GM18517 (cell line): ENCODE results near the gene YPEL2.
A peak's percentile ranks its signal among the peaks of the same experiment; 100 is the strongest.

Source experiments
- ATAC-seq: cut with Tn5 transposase; IDR thresholded peaks from one replicate; pipeline ENCODE4 v1.9.1; 2021; ENCODE audit warnings: mild to moderate bottlenecking, moderate library complexity; ENCODE audit not compliant: unreplicated experiment

Gene YPEL2

DNA sequence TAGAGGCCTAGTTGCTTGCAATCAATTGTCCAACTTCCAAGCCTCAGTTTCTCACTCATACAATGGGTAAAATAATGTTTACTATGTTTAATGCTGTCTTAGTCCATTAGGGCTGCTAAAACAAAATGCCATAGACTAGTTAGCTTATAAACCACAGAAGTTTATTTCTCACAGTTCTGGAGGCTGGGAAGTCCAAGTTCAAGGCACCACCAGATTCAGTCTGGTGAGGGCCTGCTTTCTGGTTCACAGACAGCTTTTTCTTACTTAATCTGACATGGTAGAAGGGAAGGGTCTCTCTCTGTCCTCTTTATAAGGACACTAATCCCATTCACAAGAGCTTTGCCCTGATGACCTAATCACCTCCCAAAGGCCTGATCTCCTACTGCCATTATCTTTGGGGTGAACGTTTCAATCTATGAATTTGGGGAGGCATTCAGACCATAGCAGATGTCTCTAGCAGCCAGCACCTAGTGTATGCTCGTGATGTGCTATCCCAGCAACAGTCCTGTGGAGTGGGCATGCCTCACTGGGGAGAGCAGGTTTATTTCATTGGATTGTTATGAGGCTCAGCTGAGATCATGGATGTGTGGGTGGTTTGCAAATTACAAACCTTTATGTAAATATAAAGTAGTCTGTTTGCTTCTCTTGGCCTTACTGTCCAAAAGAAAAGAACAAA is 25.2 kb downstream of the YPEL2 start:
- no peak for ATAC-seq

DNA sequence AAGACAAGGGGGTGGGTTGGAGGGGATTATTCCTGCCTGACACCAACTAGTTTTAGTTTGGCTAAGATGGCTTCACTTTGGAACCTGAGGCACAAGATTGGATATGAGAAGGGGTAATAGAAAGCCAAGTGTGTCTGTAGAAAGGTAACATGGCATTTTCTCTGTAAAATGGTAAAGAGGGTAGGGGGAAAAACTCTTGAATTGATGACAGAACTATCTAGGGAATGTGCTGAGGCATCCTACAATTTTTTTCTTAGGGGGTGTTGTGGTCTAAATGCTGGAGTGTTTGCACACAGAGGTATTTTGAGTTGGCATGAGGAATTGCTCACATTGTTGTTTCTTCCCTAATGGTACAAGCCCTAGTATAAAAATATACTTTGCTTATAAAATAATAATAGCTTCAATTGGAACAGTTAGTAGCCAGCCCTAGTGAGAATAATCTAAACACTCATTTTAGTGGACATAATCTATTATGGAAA is 25.8 kb downstream of the YPEL2 start:
- ATAC-seq, result no peak

DNA sequence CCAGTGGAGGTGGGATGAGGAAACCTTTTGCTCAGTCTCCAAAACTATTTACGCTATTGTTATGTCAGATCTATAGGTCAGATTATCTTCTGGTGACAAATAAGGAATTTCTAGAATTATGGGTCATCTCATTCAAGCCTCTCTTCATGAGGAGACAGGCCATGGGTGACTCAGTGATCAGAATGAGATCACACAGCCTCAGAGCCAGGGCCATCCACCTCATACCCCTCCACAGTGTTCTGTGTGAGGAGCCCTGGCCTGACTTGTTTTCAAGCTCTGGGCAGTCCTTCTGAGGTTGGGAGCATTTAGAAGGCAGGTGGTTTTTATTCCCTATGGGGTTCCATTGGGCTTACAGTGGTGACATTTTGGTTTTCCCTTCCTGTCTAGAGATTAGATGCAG is 26.5 kb downstream of the YPEL2 start:
- ATAC-seq, result no peak

DNA sequence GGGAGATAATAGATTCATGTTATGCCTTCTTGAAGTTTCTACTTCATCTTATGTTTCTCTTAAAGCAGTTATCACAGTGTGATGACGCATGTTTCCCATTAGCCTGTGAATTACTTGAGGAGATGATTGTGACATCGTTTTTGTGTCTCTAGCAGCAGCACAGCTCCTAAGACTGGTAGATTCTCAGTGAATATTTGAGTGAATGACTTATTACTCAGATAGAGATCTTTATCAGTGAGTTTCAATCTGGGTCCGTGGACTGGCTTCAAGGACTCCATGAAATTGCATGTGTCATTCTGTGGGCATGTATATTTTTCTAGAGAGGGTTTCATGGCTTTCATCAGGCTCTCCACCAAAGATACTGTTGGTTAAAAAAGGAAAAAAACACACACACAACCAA is 29.9 kb downstream of the YPEL2 start:
- no peak for ATAC-seq

DNA sequence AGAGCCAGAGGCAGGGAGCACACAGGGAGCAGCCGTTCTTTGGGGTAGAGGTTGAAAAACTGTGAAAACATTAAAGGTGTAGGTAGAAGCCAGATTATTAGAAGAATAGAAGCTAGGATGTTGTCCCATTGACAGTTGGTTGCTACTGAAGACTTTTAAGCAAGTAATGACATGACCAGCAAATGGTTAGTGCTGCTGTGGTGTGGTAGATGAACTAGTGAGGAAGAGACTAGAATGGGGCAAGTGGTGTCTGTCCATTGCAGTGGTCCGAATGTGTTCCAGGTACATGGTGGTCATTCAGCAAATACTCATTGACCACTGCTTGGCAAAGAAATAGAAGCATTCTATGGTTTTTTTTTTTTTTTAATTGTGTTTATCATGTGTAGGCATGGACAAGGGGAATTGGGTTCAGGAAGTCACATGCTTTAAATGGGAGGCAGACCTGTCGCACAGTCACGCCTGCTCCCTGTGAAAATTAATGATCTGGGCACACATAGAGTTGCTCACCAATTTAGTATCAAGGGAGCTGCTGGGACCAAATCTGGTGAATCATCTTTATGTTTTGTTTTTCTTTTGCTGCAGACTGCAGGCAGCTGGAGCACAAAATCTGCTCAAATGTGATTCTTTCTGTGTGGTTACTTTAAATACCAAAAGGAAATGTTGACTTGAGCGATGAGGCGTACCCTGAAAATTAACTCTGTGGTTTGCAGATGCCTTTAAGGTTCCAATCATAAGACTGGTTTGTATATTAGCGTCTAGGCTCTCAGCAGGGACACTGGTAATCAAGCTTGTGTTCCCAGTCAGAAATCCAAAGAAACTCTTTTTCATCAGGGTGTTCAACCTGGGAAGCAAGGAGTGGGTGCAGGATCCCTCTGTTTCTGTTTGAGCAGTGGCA is 30.7 kb downstream of the YPEL2 start:
- ATAC-seq, result peak; percentile 68

DNA sequence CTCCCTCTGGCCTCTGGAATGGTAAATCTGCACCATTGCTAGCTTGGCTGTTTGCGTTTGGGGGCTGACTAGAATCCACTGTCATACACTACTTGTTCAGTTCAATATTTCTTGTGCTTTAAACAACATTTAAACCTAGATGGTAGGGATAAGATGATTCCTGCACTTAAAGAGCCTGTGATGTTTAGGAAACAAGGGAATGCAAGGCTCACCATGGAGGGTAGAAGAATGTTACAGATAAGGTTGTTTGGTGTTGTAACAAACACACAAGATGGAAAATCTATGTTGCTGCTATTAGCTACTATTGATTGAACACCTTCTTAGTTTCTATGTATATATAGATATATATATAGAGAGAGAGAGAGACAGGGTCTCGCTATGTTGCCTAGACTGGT is 31.4 kb downstream of the YPEL2 start:
- ATAC-seq, result no peak

DNA sequence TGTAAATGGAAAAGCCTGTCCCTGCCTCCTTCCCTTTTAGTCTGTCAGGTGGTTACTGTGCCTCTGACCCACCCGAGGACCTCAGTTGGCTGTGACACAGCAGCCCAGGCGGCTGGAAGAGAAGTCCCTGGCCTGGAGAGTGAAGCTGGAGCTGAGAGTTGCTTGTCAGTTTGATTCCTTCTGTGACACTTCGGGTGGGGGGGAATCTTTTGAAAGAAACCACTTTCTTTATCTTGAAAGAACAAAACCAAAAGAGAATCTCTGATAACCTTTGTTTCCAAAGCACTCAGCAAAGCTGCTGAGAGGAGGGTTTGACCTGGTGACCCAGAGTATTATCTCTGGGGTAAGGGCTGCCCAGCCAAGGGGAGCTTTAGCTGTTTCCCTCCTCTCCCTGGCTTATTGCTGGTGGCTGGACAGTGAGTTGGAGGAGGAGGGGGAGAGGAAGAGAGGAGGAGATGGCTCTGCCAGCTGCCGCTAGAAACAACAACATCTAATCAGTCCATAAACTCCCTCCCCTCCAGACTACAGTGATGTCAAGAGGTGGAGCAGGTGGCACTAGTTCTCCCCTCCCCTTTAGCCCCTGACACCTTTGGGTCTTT is 34.0 kb downstream of the YPEL2 start:
- ATAC-seq, result no peak

DNA sequence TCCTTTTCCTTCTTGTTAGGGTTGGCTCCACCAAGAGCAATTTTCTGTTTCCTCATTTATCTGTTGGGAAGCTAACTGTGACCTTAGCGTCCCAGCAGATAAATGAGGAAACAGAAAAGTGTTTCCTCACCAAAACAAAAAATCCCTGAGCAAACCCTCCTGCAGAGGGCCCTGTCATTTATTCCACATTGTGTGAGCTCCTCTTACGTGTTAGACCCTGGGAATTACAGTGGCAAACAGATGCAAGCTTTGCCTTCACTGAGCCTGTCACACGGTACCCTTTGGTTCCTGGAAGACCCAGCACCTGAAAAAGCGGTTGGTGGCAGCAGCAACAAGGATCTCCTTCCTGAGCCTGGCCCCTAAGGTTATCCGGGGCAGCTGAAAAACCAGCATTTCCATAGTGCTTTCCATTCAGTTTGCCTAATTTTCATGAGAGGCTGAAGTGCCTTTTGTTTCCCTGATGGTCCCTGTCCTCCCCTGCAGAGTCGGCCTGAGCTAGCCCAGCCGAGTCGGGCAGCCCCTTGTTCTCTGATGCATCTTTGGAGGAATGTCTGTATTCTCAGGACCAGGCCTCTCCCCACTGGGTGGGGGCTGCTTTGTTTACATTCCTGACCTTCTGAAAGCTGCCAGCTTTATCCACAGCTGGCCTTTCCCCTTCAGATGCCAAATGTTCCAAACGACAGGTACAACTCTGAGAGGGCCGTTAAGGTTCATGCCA is 34.7 kb downstream of the YPEL2 start:
- ATAC-seq, result no peak

DNA sequence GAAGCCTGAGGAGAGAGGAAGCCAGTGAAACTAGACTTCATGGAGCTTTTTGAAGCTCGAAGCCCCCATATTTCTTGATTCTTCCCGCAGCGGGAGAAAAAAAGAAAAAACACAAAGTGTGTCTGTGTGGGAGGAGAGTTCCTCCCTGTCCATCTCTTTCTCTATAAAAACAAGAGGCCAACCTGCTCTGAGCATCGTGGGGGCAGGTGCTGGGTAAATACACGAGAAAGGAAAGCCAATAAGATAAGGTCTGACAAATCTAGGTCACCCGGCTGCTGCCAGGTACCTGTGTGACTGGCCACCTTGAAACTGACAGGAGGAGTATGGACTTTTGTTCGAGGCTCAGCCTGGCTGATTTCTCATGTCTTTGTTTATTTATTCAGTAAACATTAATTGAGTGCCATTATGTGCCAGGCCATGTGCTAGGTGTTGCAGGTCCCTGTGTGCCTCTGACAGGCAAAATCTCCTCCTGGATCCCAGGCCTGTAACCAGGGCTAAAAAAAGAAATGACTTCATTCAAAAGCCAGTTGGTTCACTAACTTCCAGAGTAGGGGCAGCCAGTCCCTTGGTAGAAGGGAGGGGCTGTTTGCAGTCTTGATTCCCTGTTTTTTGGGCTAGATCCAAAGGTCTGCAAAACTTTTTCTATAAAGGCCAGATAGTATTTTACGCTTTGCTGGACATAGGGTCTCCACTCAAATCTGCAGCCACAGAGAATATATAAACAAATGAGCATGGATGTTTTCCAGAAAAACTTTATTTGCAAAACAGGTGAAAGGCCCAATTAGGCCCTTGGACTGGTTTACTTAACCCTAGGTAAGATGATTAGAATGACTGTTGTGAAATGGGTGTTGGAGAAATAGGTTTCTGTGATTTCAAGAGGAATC is 35.6 kb downstream of the YPEL2 start:
- no peak for ATAC-seq

DNA sequence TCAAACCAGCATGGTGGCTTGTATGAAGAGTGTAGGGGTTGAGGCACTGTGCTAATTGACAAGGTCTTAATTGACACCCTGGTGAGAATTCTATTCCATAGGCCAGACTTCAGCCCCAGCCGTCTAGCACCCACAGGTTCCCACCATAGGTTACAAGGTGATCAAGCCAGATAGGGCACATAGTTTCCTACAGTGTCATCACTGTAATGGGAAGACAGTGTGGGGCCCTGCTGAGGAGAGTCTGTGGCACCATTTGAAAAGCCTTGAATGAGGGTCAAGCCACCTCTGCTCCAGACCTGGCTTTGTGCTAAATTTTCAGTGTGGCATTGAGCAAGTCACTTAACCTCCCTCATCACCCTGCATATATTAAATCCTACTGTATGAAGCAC is 36.2 kb downstream of the YPEL2 start:
- no peak for ATAC-seq

DNA sequence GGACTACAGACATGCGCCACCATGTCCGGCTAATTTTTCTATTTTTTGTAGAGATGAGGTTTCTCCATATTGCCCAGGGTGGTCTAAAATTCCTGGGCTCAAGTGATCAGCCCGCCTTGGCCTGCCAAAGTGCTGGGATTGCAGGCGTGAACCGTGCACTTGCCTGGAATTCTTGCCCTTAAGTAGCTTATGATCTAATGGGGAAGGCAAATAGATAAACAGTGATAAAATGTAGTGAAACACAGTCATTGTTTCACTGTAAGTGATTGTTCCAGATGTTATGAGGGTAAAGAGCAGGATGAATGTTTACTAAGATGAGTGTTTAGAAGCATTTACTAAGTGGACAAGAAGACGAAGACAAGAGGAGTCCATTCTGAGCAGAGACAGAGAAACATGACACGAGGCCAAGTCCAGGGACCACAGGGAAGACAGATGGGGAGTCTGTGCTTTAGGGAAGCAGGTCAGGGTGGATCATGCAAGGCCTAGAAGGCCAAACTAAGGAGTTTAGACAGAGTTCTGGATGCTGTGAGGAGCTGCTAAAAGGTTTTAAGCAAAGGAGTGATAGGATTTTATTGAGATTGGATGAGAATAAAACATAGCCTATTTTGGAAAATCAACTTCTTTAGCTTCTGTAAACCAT is 36.9 kb downstream of the YPEL2 start:
- ATAC-seq, result no peak

DNA sequence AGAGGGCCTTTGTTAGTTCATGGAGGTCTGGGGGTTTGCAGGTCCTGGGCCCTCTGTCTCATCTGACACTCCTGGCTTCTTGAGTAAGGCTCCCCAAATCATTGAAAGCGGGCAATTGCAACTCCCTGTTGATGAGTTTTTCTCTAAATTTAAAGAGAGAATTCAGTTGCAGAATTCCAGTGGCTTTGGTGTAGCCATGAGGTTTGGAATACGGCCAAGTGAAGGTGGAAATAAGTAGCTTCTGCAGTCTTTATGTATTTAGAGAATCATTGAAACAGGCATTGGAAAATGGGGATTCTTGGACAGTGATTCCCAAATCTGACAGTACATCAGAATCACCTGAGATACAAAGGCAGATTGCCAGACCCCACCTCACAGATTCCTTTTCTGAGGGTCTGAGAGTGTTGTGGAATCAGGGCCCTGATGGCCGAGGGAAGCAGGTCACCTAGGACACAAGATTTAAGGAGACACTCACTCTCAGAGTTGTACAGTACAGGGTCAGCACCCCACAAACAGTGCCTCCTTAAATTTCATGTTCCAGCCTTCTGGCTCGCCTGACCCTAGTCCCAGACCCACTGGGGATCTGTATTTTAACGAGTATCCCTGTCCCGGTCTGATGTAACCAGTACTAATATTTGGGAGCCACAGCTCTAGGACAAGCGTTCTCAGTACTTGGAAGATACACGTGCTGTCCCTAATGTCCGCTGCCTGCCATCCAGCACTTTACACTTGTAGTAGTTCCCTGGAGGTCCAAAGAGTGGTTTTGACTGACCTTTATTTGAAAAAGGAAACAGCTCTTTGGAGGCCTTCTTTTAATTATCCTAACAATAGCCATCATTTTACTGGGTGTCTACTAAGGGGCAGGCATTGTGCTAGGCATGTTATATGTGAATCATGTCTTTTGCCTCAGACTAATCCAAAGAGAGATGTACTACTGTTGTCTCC is 37.8 kb downstream of the YPEL2 start:
- ATAC-seq, result no peak

DNA sequence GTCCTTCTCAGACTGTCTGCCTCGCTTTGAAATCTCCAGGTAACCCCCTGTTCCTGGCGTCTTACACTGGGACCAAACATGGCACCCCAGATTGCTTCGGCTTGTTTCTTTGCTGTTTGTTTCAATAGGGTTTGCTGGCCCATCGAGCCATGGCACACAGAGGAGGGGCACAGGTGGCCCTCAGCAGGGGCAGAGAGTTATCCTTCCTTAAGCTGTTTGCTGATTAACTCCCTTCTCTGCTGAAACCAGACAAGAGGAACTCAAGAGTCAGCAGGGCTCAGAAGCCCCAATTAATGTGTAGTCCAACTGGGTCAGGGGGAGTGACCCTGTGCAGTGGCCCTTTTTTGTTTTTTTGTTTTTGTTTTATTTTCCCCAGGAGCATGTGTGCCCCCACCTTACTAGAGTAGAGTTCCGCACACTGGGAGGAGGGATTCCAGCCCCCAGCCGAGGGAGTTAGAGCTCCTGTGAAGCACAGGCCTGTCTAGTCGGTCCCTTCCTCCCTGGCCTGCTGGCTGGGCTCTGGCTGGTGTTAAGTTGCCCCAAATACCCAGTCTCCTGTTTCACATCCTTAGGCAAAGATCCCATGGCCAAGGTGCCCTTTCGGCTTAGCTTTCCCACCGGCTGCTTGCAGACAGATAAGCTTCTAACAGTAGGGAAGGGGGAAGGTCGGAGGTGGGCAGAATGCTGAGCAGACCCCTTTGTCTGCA is 39.3 kb downstream of the YPEL2 start:
- no peak for ATAC-seq

DNA sequence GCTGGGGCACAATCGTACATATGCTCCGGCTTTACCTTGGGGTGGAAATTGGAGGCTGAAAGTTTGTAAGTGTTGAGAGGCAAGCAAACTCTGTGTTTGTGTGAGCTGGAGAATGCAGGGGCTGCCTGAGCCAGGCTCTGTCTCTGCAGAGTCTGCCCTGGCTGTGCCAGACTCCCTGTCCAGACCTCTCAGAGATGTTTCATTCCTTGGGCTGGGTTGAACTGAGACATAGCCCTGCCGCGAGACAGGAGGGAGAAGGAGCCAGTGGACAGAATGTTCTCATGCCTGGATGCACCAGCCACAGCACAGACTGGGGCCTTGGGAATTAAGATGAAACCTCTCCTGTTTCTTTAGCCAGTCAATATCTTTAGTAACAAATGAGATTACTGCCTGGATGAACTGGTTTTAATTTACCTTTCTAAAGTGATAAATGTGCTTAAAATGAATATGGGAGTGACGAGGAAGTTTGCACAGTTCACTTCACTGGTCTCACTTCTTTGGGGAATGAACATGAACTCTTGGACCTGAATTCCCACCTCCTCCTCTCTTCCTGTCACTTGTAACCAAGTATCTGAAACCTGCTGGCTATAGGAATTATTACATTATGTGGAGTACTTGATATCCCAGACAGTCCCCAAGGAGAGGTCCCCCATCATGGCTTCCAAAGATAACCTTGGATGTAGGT is 40.1 kb downstream of the YPEL2 start:
- no peak for ATAC-seq

DNA sequence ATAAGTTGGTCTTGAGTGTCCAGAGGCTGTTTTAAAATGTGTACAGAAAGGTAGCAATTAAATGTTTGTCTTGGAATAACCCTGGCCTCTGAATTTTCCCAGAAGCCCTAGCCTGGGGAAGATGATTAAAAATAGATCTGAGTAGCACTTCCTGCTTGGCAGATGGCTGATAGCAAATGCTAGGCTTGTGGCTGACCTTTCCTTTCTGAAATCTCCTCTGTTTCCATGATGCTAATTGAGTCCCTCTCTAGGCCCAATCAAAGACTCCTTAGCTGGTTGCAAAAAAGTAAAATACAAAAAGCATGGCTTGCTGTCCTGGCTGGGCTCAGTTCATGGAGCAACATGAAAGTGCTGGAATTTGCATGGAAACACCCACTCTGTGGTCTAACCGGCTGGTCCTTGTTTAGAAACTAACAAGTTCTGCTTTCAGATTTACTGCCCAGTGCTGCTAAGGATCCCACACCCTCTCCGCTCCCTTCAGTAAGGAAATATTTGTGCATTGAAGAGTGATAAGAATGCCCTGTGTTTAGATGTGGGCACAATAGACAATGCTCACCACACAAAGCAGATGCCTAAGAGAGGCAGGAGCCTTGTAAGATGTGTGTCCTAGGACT is 40.8 kb downstream of the YPEL2 start:
- ATAC-seq, result no peak

DNA sequence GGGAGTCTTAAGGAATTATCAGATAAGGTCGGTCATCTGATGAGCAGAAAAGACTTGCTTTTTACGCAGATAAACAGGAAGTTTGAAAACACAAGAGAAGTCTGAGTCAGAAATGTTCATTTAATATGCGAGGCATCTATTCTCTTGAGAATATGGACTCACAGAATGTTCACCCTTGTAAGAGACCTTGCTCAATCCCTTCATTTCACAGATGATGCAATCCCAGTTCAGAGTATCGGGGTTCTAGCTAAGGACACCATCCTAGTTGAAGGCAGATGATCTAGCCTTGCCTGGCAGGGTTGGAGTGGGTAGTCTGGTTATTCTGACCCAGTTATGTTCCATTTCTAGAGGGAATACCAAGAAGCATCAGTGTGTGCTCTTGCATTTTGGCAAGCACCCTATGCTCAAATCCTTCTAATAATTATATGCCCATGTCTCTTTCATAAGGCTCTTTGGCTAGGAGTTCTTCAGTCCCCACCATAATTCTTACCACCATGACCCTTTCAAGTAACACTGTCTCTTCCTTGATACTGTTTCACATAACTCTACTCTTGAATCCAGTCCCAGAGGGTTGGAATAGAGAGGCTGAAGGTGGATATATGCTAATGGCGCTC is 42.5 kb downstream of the YPEL2 start:
- ATAC-seq, result no peak

DNA sequence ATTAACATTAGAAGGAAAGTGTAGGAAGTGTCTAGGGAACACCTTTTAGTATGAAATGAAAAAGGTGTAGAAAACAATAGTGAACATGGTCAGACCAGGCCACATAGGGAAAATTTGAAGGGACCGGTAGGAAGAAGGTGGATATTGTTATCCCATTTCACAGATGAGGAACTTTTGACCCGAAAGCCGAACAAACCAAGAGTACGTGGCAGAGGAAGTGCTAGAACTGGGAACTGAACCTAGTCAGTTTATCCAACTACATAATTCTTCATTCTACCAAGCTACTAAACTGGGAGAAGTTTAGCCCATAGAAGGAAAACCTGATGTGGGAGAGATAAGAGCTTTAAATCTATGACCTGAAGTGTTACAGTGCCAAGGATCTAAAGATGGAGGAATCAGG is 43.2 kb downstream of the YPEL2 start:
- no peak for ATAC-seq
